ENCODE measurements around the gene CNTNAP4. TPM values are rescaled to one million over a fixed set of nuclear protein-coding genes. Genes with fewer than 3 reads are reported as not detected.

CNTNAP4 gene
- total and polyA plus RNA-seq, 2 of the 4 experiments (the other 2 are of a cell fraction), result not detected

GRCh38 chr16:76502063-76502462 is 224.9 kb downstream of the CNTNAP4 start:
- no peak for TF ChIP-seq CEBPB (IDR thresholded peaks at IDR 0.05; ENCODE audit: low read depth, low read length)
- ATAC-seq (ENCODE audit: low read depth) (no peak), DNase-seq (no peak)
- H3K4me2 ChIP-seq (ENCODE audit: low read depth, low read length), result no peak overlapping the region
- no peak overlapping the region for H4K91ac ChIP-seq (ENCODE audit: insufficient read depth, low read depth, low read length)
- in situ Hi-C loops (cut with MboI; ENCODE audit: low sequenced_read_pairs), result no loop called here
- no peak overlapping the region for H4K8ac ChIP-seq (ENCODE audit: low read depth in 2 of 2, low read length in 2 of 2)
- dilution Hi-C loops (cut with HindIII; ENCODE audit: low sequenced_read_pairs, unreplicated experiment), result no loop called here
- no peak overlapping the region for H2BK15ac ChIP-seq (ENCODE audit: low read depth, low read length)
- H4K5ac ChIP-seq (ENCODE audit: low read depth, low read length), result no peak overlapping the region
- no peak overlapping the region for H2AK9ac ChIP-seq (replicated peaks; ENCODE audit: low read depth, low read length, poor library complexity)
- 40% methylated on average over 1 of the region's 8 CpGs; no CpG with 5 or more reads in 1 of the 2 experiments for WGBS, 2 experiments (ENCODE audit: extremely low coverage in 2 of 2, insufficient read length in 1 of 2)
- no peaks in the 10 kb centered on the region for H3K4me1 ChIP-seq (ENCODE audit: control insufficient read depth, insufficient read depth, low read length)
- H3K4me3 ChIP-seq (ENCODE audit: insufficient read depth, low read depth, low read length), result no peak overlapping the region
- H2AFZ ChIP-seq (replicated peaks; ENCODE audit: low read length, poor library complexity), result no peak overlapping the region
- no peak overlapping the region for H3K14ac ChIP-seq (replicated peaks; ENCODE audit: low read depth, low read length)
- no peak overlapping the region for H2BK20ac ChIP-seq (ENCODE audit: low read depth, low read length)
- no peak overlapping the region for H3K9ac ChIP-seq (ENCODE audit: low read depth, low read length)
- no peaks in the 10 kb centered on the region for H3K36me3 ChIP-seq (ENCODE audit: control insufficient read depth, insufficient read depth, low read length)
- no peaks in the 10 kb centered on the region for H3K9me1 ChIP-seq (ENCODE audit: insufficient read depth, low read length)
- intact Hi-C loops (cut with micrococcal nuclease), result no loop called here
- ChIA-PET POLR2A (ENCODE audit: unreplicated experiment) (no interaction called here), CTCF (no interaction called here)
- H3K18ac ChIP-seq (ENCODE audit: low read depth, low read length), result no peak overlapping the region
- H3K23ac ChIP-seq (ENCODE audit: low read depth, low read length), result no peak overlapping the region
- no peak overlapping the region for H3K56ac ChIP-seq (ENCODE audit: extremely low read depth, insufficient read depth, low read length)
- no peak overlapping the region for H2BK120ac ChIP-seq (ENCODE audit: low read depth, low read length)
- H2BK5ac ChIP-seq (ENCODE audit: low read depth, low read length, poor library complexity, severe bottlenecking), result no peak overlapping the region
- BruUV-seq (replicated peaks), result no TSS peak
- no peak overlapping the region for H3K4ac ChIP-seq (ENCODE audit: low read depth, low read length)
- H3K79me1 ChIP-seq (ENCODE audit: low read depth in 1 of 2, low read length in 2 of 2), result no peaks in the 10 kb centered on the region
- H2AK5ac ChIP-seq (ENCODE audit: low read depth, low read length), result no peak overlapping the region
- no peak overlapping the region for H3K27ac ChIP-seq (ENCODE audit: insufficient read depth, low read length)
- no peaks in the 10 kb centered on the region for H3K9me3 ChIP-seq (ENCODE audit: control insufficient read depth, insufficient read depth, low read length)
- H4K20me1 ChIP-seq (ENCODE audit: insufficient read depth, low read length), result no peaks in the 10 kb centered on the region
- H3K27me3 ChIP-seq (ENCODE audit: control insufficient read depth, insufficient read depth, low read length), result no peaks in the 10 kb centered on the region
